GM21367 (cell line): Measurements from ENCODE around the gene TBC1D14.

Experiments used
- ATAC-seq: cut with Tn5 transposase; IDR thresholded peaks from one replicate; pipeline ENCODE4 v1.9.1; 2021; ENCODE audit not compliant: unreplicated experiment

The TBC1D14 gene

DNA sequence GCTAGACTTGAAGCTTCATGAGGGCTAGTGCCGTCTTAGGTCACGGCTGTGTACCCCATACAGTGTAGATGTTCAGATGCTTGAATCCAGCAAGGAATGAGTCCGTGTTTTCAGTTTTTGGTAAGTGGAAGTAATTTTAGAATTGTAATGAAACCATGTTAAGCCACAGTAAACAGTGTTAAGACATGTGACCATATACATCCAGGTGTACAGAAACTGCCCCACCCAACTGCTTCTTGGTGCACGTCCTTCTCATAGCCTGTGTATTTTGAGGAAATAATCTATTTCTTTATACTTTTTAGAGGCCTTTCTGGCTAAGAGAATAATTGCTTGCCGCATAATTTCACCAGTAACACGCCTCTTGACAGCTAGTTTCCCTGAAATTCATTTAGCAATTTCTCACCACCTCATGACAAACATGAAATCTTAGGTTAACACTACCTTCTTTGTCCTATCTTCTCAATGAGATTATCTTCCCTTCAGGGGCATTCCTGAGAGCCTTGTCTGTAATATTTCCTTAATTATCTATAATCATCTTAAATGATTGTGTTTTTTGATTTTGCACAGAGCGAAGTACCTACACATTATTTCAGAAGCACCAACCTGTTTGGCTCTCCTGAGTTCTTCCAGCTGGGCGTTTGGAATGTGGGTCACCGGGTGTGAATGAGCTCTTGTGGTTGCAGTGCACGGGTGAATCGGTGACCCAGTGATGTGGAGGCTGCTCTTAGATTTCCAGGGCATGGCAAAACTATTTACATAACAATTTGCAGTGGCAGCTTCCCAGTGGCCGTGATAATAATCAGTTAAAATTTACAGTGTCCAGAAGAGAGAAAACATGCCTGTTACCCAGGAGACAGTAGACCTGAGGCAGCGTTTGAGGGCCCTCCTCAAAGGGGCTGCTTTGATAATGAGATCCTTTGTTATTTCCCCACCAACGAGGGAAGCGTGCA is 83.4 kb downstream of the TBC1D14 start:
- no peak for ATAC-seq

GRCh38 chr4:6996481-6996880 is 86.9 kb downstream of the TBC1D14 start:
- no peak for ATAC-seq

- no peak for ATAC-seq
Observed at GRCh38 chr4:6999172-7000086, 89.8 kb downstream of the TBC1D14 start.

- no peak for ATAC-seq
Observed at GRCh38 chr4:7000421-7001176, 91.0 kb downstream of the TBC1D14 start.

- no peak for ATAC-seq
Observed at GRCh38 chr4:7001271-7001670, 91.6 kb downstream of the TBC1D14 start.

GRCh38 chr4:7002336-7002735 is 92.7 kb downstream of the TBC1D14 start:
- ATAC-seq: no peak

DNA sequence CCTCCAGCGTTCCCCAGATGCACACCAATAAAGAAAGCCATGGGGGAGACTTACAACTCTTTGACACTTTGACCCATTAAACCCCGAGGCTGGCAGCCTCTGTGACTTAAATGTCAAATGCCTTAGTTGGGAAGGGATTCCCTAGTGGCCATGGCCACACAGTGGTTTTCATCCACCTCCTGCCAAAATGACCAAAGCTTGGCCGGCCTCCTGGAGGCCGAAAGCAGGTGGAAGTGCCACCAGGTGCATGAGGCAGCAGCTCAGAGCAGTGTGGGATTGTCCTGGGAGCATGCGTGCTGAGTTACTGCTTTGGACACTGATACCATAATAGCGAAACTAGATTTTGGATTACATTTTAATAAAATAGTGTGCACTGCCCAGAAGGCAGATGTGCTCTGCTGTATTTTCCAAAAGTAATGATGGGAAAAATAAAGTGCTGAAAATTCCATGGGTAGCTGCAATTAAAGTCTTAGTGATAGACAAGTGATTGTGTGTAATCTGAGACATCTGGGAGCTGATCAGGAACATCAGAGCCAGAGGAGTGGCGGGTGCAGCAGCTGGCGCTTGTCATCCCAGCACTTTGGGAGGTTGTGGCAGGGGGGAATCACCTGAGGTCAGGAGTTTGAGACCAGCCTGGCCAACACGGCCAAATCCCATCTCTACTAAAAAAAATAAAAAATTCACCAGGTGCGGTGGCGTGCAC is 93.7 kb downstream of the TBC1D14 start:
- no peak for ATAC-seq

GRCh38 chr4:7003879-7004240 is 94.2 kb downstream of the TBC1D14 start:
- ATAC-seq: no peak

GRCh38 chr4:7004331-7004730 is 94.7 kb downstream of the TBC1D14 start:
- no peak for ATAC-seq

GRCh38 chr4:7005571-7005970 is 95.9 kb downstream of the TBC1D14 start:
- no peak for ATAC-seq

GRCh38 chr4:7006411-7006810 is 96.8 kb downstream of the TBC1D14 start:
- no peak for ATAC-seq

DNA sequence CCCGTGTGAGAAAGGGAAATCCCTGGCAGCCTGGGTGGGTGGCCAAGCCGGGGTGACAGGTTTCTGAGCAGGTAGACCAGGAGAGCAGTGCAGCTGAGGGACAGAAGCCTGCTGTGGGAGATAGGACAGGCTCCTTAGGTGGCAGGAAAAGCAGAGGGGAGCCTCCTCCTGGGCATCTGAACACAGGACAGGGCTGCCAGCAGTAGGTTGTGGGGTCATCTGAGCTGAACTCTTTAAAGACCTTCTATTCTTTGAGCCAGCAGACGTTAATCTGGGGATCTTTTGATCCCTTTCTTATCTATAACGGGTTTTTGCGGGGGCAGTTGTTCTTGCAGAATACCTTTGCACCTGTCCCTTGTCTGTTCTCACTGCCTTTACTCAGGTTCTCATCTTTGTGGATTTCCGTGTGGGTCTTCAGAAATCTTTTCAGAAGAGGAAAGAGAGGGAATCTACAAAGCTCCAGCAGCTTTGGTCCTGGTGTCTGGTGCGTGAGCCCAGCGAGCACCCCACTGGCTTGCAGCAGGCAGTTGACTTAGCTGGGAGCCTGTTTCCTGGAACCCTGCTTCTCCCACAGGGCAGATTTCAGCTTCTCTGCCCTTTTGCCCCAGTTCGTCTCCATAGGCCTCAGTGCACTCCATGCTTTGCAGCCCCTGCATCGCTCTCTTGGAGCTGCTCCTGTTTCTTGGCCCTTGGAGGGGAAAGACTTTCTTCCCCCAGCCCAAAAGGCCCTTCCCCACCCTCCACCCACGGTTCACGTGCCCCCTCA is 97.7 kb downstream of the TBC1D14 start:
- ATAC-seq: no peak

GRCh38 chr4:7007944-7008343 is 98.3 kb downstream of the TBC1D14 start:
- no peak for ATAC-seq

- no peak for ATAC-seq
Observed at GRCh38 chr4:7009564-7009963, 99.9 kb downstream of the TBC1D14 start.

- ATAC-seq: no peak
Observed at GRCh38 chr4:7013175-7013574, 103.5 kb downstream of the TBC1D14 start.

- ATAC-seq: no peak
Observed at GRCh38 chr4:7014815-7015214, 105.2 kb downstream of the TBC1D14 start.

- no peak for ATAC-seq
Observed at GRCh38 chr4:7015383-7016035, 105.9 kb downstream of the TBC1D14 start.

DNA sequence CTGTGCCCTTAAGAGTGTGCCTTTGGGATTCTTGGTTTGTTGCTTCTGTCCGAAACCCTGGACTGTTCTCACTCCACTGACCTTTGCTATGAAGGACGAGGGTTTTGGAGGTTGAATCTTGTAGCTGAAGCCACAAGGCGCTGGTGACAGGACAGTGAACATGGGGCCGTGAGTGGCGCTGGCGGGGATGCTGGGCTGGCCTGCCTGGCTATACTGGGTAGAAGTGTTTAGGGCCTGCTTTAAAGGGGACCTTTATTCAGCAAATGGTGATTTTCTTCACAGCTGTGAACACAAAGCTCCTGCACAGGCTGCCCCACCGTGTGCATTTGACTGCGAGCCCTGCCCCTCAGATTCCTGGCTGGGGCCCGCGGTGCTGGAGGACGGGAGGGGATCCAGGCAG is 106.5 kb downstream of the TBC1D14 start:
- ATAC-seq: no peak

DNA sequence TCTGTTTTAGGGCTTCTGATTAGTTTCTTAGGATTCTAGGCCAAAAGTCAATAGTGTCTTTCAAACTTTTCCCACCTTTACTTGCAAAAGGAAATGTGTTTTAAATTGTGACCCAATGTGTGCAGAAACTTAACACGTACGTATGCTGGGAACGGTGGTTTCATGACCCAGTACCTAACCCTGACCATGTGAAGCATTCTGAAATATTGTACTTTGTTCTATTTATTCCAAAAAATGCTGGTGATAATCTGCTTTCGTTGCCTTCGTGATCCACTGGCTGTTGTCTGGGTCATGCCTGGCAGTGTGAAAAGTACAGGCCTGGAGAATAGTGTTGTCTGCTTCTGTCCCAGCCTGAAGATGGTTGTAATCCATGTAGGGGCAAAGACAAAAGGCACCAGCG is 106.9 kb downstream of the TBC1D14 start:
- ATAC-seq: no peak
